NCI-H1092 treated with DMSO at 0.1 percent for 48 hours (cell line): ENCODE results near the gene CAMK1D.
"Not testable (repeated sequence)": the region's sequence is repeated elsewhere in the genome, so short reads cannot be mapped to it uniquely, and the experiment has no call there.

Source experiments
- DNase-seq: peaks from one replicate; lab custom pipeline; 2025; lab: John Stamatoyannopoulos, UW

CAMK1D gene

GRCh38 chr10:12699781-12700556, 350.6 kb downstream of the CAMK1D start:
- DNase-seq, result no peak

- DNase-seq, result no peak
These were observed 351.2 kb downstream of the CAMK1D start for GRCh38 chr10:12700557-12700874.

GRCh38 chr10:12701696-12702095, 352.3 kb downstream of the CAMK1D start:
- no peak for DNase-seq

- DNase-seq, result no peak
These were observed 352.9 kb downstream of the CAMK1D start for GRCh38 chr10:12702215-12702770.

- no peak for DNase-seq
These were observed 353.8 kb downstream of the CAMK1D start for GRCh38 chr10:12703126-12703525.

- DNase-seq, result no peak
These were observed 354.5 kb downstream of the CAMK1D start for GRCh38 chr10:12703813-12704212.

GRCh38 chr10:12704488-12704887, 355.1 kb downstream of the CAMK1D start:
- no peak for DNase-seq

GRCh38 chr10:12705943-12706342, 356.6 kb downstream of the CAMK1D start:
- DNase-seq, result no peak

- DNase-seq, result peak; percentile 65
These were observed 358.3 kb downstream of the CAMK1D start for GRCh38 chr10:12707461-12708185.

GRCh38 chr10:12709000-12709401, 359.7 kb downstream of the CAMK1D start:
- DNase-seq, result no peak

- no peak for DNase-seq
These were observed 360.2 kb downstream of the CAMK1D start for GRCh38 chr10:12709521-12709963.

GRCh38 chr10:12710157-12710556, 360.8 kb downstream of the CAMK1D start:
- DNase-seq, result no peak

- DNase-seq, result peak; percentile 68
These were observed 361.4 kb downstream of the CAMK1D start for GRCh38 chr10:12710594-12711349.

- DNase-seq, result no peak
These were observed 362.0 kb downstream of the CAMK1D start for GRCh38 chr10:12711350-12711708.

- DNase-seq, result no peak
These were observed 363.1 kb downstream of the CAMK1D start for GRCh38 chr10:12712293-12712983.

- not testable (repeated sequence) for DNase-seq
These were observed 363.6 kb downstream of the CAMK1D start for GRCh38 chr10:12712984-12713316.

- DNase-seq, result no peak
These were observed 366.7 kb downstream of the CAMK1D start for GRCh38 chr10:12716042-12716441.

GRCh38 chr10:12717981-12718707, 368.8 kb downstream of the CAMK1D start:
- no peak for DNase-seq

- DNase-seq, result no peak
These were observed 370.0 kb downstream of the CAMK1D start for GRCh38 chr10:12719365-12719764.

GRCh38 chr10:12720217-12720981, 371.1 kb downstream of the CAMK1D start:
- no peak for DNase-seq

GRCh38 chr10:12721334-12721733, 372.0 kb downstream of the CAMK1D start:
- DNase-seq, result no peak
